Breast epithelium (tissue), 4 donors: ENCODE data around the gene ZNF69. TPM values are rescaled to one million over a fixed set of nuclear protein-coding genes. Genes with fewer than 3 reads are reported as not detected.
"Not testable (repeated sequence)": the region's sequence is repeated elsewhere in the genome, so short reads cannot be mapped to it uniquely, and the experiment has no call there.

Experiments
- DNase-seq, 2 donors: peaks; one replicate each; pipeline ENCODE4 v3.0.0-alpha.2; 2019; ENCODE audit warnings: low spot score in 2 of 2
- H3K27ac ChIP-seq, 2 donors: fragments of 200-600 bp; sonication (generic) in 1 of 2; one replicate each; pipeline ENCODE4 v1.5.1; 2016 to 2019; ENCODE audit warnings: mild to moderate bottlenecking in 1 of 2
- H3K27me3 ChIP-seq, 2 donors: fragments of 200-600 bp; sonication (generic) in 1 of 2; one replicate each; pipeline versions ENCODE4 v1.5.1 to v1.6.0; 2017 to 2019; ENCODE audit warnings: control low read depth in 1 of 2, mild to moderate bottlenecking in 1 of 2
- H3K36me3 ChIP-seq: fragments of 200-600 bp; one replicate; pipeline ENCODE4 v1.5.1; 2019
- H3K4me1 ChIP-seq, 2 donors: fragments of 200-600 bp; sonication (generic); one replicate each; pipeline ENCODE4 v1.5.1; 2016 to 2019; ENCODE audit warnings: control low read depth in 1 of 2
- H3K4me3 ChIP-seq, 3 donors: fragments of 200-600 bp; sonication (generic); 1 replicate in 2 of 3; 2 replicates in 1 of 3; pipeline ENCODE4 v1.5.1; 2016 to 2019; ENCODE audit warnings: mild to moderate bottlenecking in 3 of 3, moderate library complexity in 2 of 3
- H3K9me3 ChIP-seq, 2 donors: fragments of 200-600 bp; sonication (generic) in 1 of 2; one replicate each; pipeline ENCODE4 v1.5.1; 2016 to 2019; ENCODE audit warnings: control low read depth in 1 of 2
- CTCF ChIP-seq, 3 donors: fragments of 450-650 bp; IDR thresholded peaks; one replicate each; pipeline ENCODE4 v1.5.1; 2016 to 2017; ENCODE audit warnings: antibody characterized with exemption in 3 of 3, mild to moderate bottlenecking in 3 of 3, moderate library complexity in 3 of 3
- POLR2A ChIP-seq: fragments of 450-650 bp; IDR thresholded peaks from one replicate; pipeline ENCODE4 v1.6.1; 2016; ENCODE audit warnings: antibody characterized with exemption, mild to moderate bottlenecking, moderate library complexity
- POLR2AphosphoS5 ChIP-seq, 3 donors: sonication (generic); formaldehyde crosslinking; IDR thresholded peaks; one replicate each; pipeline ENCODE4 v1.6.1; 2017; ENCODE audit warnings: antibody characterized with exemption in 3 of 3
- intact Hi-C: fragments of 100-400 bp; cut with DNase I; formaldehyde crosslinking; loops from one replicate; pipeline ENCODE4 v1.15.1; 2023; ENCODE audit warnings: low total_unique reads
- total RNA-seq, 3 donors: library from RNA; depleted of rRNA; stranded (reverse); fragments of >200 nt; gene quantifications; one replicate each; pipeline ENCODE4 v1.1.0, GENCODE V29; 2016

ZNF69 gene
- total RNA-seq, 3 donors from 2014 or later = 16.3 to 26.1 (median 20.0) TPM

- peaks cover 74 to 88% of the 10 kb centered on the region in 2 donors for H3K9me3 ChIP-seq
- H3K4me1 ChIP-seq = no peaks in the 10 kb centered on the region
- H3K27ac ChIP-seq = no peak overlapping the region
- no peaks in the 10 kb centered on the region for H3K36me3 ChIP-seq
- no peak for DNase-seq
- no peak for TF ChIP-seq POLR2A
- no peak for TF ChIP-seq POLR2AphosphoS5 (IDR thresholded peaks at IDR 0.05)
- TF ChIP-seq CTCF (IDR thresholded peaks at IDR 0.05) = no peak
- no peaks in the 10 kb centered on the region for H3K27me3 ChIP-seq
- intact Hi-C loops = no loop called here
- H3K4me3 ChIP-seq = no peak overlapping the region
Measured at GRCh38 chr19:11902228-11902627, 14.6 kb downstream of the ZNF69 start.

- Histone ChIP-seq H3K36me3 (no peaks in the 10 kb centered on the region), H3K27me3 (no peaks in the 10 kb centered on the region), H3K4me1 (no peaks in the 10 kb centered on the region), H3K4me3 (no peak overlapping the region), H3K9me3 (peaks cover 54 to 94% of the 10 kb centered on the region in 2 donors), H3K27ac (no peak overlapping the region)
- intact Hi-C loops = no loop called here
- no peak for TF ChIP-seq POLR2A
- TF ChIP-seq POLR2AphosphoS5 (IDR thresholded peaks at IDR 0.05) = no peak
- no peak for TF ChIP-seq CTCF (IDR thresholded peaks at IDR 0.05)
- no peak for DNase-seq
Measured at GRCh38 chr19:11905928-11906327, 18.3 kb downstream of the ZNF69 start.

GRCh38 chr19:11911937-11912336, 24.4 kb downstream of the ZNF69 start:
- H3K9me3 ChIP-seq = peaks cover 53 to 85% of the 10 kb centered on the region in 2 donors
- H3K27ac ChIP-seq, H3K36me3 ChIP-seq, H3K4me1 ChIP-seq, H3K4me3 ChIP-seq, intact Hi-C loops, H3K27me3 ChIP-seq, DNase-seq: not testable (repeated sequence)

- intact Hi-C loops, H3K27ac ChIP-seq, H3K4me1 ChIP-seq, DNase-seq, H3K27me3 ChIP-seq, H3K36me3 ChIP-seq, H3K4me3 ChIP-seq: not testable (repeated sequence)
- H3K9me3 ChIP-seq = peaks cover 48 to 59% of the 10 kb centered on the region in 2 donors
Measured at GRCh38 chr19:11914417-11915051, 27.0 kb downstream of the ZNF69 start.

- H3K36me3 ChIP-seq = no peaks in the 10 kb centered on the region
- no peak overlapping the region for H3K4me3 ChIP-seq
- intact Hi-C loops = no loop called here
- TF ChIP-seq POLR2AphosphoS5 (IDR thresholded peaks at IDR 0.05) (no peak), CTCF (IDR thresholded peaks at IDR 0.05) (no peak), POLR2A (no peak)
- H3K27me3 ChIP-seq = no peaks in the 10 kb centered on the region
- no peak for DNase-seq
- H3K27ac ChIP-seq = no peak overlapping the region
- H3K9me3 ChIP-seq = no peaks in the 10 kb centered on the region
- peaks cover 0 to 4% of the 10 kb centered on the region in 2 donors for H3K4me1 ChIP-seq
Measured at GRCh38 chr19:11921852-11922495, 34.4 kb downstream of the ZNF69 start.

GRCh38 chr19:11924886-11925650, 37.5 kb downstream of the ZNF69 start, which contains the start of gene ZNF700:
Gene ZNF700 (plus strand): TSS chr19:11925107. CDS start chr19:11925211, 104 bp downstream.
- H3K4me3 ChIP-seq = peak within 1 kb of the TSS; percentile 72 to 91 (median 78)
- no peaks in the 10 kb centered on the region for H3K9me3 ChIP-seq
- intact Hi-C loops = no loop called here
- H3K36me3 ChIP-seq = no peaks in the 10 kb centered on the region
- H3K4me1 ChIP-seq = peaks cover 0 to 4% of the 10 kb centered on the region in 2 donors
- H3K27ac ChIP-seq = peak within 1 kb of the TSS; percentile 94 to 95
- H3K27me3 ChIP-seq = no peaks in the 10 kb centered on the region
- TF ChIP-seq POLR2AphosphoS5 (IDR thresholded peaks at IDR 0.05) (peak; percentile 67 to 82 (median 81)), CTCF (IDR thresholded peaks at IDR 0.05) (no peak), POLR2A (peak; percentile 61)
- peak; percentile 95 to 96 for DNase-seq

GRCh38 chr19:11925651-11926187, 38.1 kb downstream of the ZNF69 start:
- H3K9me3 ChIP-seq, H3K27me3 ChIP-seq, H3K36me3 ChIP-seq, H3K4me1 ChIP-seq, intact Hi-C loops, DNase-seq: not testable (repeated sequence)
- H3K4me3 ChIP-seq = peak overlapping the region; percentile 72 to 91 (median 78)
- H3K27ac ChIP-seq = peak overlapping the region; percentile 94 to 95
